HEK293 (cell line): ENCODE results near the gene NOX5.

ENCODE experiments used
- CTCF ChIA-PET: fragments of 350-600 bp; formaldehyde crosslinking; extraction: SDS; loops from one replicate; lab custom pipeline; 2021; ENCODE audit warnings: antibody characterized with exemption; lab: Yijun Ruan, JAX
- POLR2A ChIA-PET: fragments of 300-600 bp; formaldehyde crosslinking; extraction: SDS; loops from one replicate; lab custom pipeline; 2020; ENCODE audit warnings: antibody characterized with exemption, inconsistent platforms; lab: Yijun Ruan, JAX
- H3K27ac ChIP-seq: fragments of 200-500 bp; sonication (Bioruptor generic); 2 replicates; pipeline ENCODE4 v1.5.1; 2014; ENCODE audit warnings: low read depth, low read length, control low read depth, inconsistent platforms; ENCODE audit errors: extremely low read depth
- H3K36me3 ChIP-seq, 2 experiments: fragments of 200-500 bp in 1 of 2; sonication (Bioruptor generic) in 1 of 2; 1 replicate in 1 of 2; 2 replicates in 1 of 2; pipeline ENCODE4 v1.5.1; 2014 to 2017; ENCODE audit warnings: inconsistent platforms in 2 of 2, low read length in 2 of 2; ENCODE audit not compliant: control insufficient read depth in 2 of 2, insufficient read depth in 1 of 2
- H3K4me1 ChIP-seq: fragments of 200-500 bp; sonication (Bioruptor generic); 2 replicates; pipeline ENCODE4 v1.5.1; 2014; ENCODE audit warnings: mild to moderate bottlenecking, low read length, inconsistent platforms; ENCODE audit not compliant: control insufficient read depth, insufficient read depth
- H3K4me3 ChIP-seq: 2 replicates; pipeline ENCODE4 v1.5.1; 2011; ENCODE audit warnings: low read depth, mild to moderate bottlenecking, control low read depth, low read length, moderate library complexity
- H3K9me3 ChIP-seq: fragments of 200-500 bp; sonication (Bioruptor generic); 2 replicates; pipeline ENCODE4 v1.5.1; 2014; ENCODE audit warnings: low read depth, low read length, inconsistent platforms; ENCODE audit not compliant: control insufficient read depth, insufficient read depth
- ELK4 ChIP-seq: IDR thresholded peaks from 2 replicates; pipeline ENCODE4 v1.6.1; 2011; ENCODE audit warnings: mild to moderate bottlenecking, low read depth, low read length, borderline replicate concordance
- KLF10 ChIP-seq: fragments of 450-650 bp; IDR thresholded peaks from 2 replicates; pipeline ENCODE4 v1.5.1; 2018; ENCODE audit warnings: missing biosample characterization, mild to moderate bottlenecking, missing genetic modification characterization
- REPIN1 ChIP-seq: fragments of 450-650 bp; formaldehyde crosslinking; IDR thresholded peaks from 2 replicates; pipeline ENCODE4 v1.5.1; 2017; ENCODE audit warnings: missing biosample characterization, missing genetic modification characterization, low read depth
- SP7 ChIP-seq: fragments of 450-650 bp; formaldehyde crosslinking; IDR thresholded peaks from 2 replicates; pipeline ENCODE4 v1.5.1; 2016; ENCODE audit warnings: missing biosample characterization, missing genetic modification characterization
- ZBTB8A ChIP-seq: fragments of 450-650 bp; formaldehyde crosslinking; IDR thresholded peaks from 2 replicates; pipeline ENCODE4 v1.5.1; 2016; ENCODE audit warnings: missing biosample characterization, missing genetic modification characterization
- ZNF10 ChIP-seq: fragments of 450-650 bp; formaldehyde crosslinking; IDR thresholded peaks from 2 replicates; pipeline ENCODE4 v1.5.1; 2017; ENCODE audit warnings: missing biosample characterization, missing genetic modification characterization
- ZNF157 ChIP-seq: fragments of 450-650 bp; formaldehyde crosslinking; IDR thresholded peaks from 2 replicates; pipeline ENCODE4 v1.5.1; 2016; ENCODE audit warnings: missing biosample characterization, missing genetic modification characterization
- ZNF16 ChIP-seq: fragments of 450-650 bp; formaldehyde crosslinking; IDR thresholded peaks from 2 replicates; pipeline ENCODE4 v1.5.1; 2016; ENCODE audit warnings: low read depth, missing biosample characterization, missing genetic modification characterization
- ZNF19 ChIP-seq: fragments of 450-650 bp; formaldehyde crosslinking; IDR thresholded peaks from 2 replicates; pipeline ENCODE4; 2016; ENCODE audit warnings: missing biosample characterization, missing genetic modification characterization, low read depth
- ZNF214 ChIP-seq: fragments of 450-650 bp; formaldehyde crosslinking; IDR thresholded peaks from 2 replicates; pipeline ENCODE4 v1.5.1; 2017; ENCODE audit warnings: missing biosample characterization, mild to moderate bottlenecking, missing genetic modification characterization, borderline replicate concordance
- ZNF514 ChIP-seq: fragments of 450-650 bp; formaldehyde crosslinking; IDR thresholded peaks from 2 replicates; pipeline ENCODE4 v1.5.1; 2016; ENCODE audit warnings: missing biosample characterization, missing genetic modification characterization
- ZNF518A ChIP-seq: fragments of 450-650 bp; formaldehyde crosslinking; conservative IDR thresholded peaks from 2 replicates; pipeline ENCODE4 v1.5.1; 2016; ENCODE audit warnings: low read depth, missing biosample characterization, missing genetic modification characterization
- ZNF585B ChIP-seq: fragments of 450-650 bp; formaldehyde crosslinking; IDR thresholded peaks from 2 replicates; pipeline ENCODE4 v1.5.1; 2016; ENCODE audit warnings: missing biosample characterization, missing genetic modification characterization
- ZNF596 ChIP-seq: fragments of 450-650 bp; IDR thresholded peaks from 2 replicates; pipeline ENCODE4 v1.5.0; 2018; ENCODE audit warnings: missing biosample characterization, mild to moderate bottlenecking, missing genetic modification characterization, moderate library complexity
- ZNF610 ChIP-seq: fragments of 450-650 bp; formaldehyde crosslinking; IDR thresholded peaks from 2 replicates; pipeline ENCODE4 v1.5.1; 2016; ENCODE audit warnings: missing biosample characterization, missing genetic modification characterization, borderline replicate concordance
- ZNF624 ChIP-seq: fragments of 450-650 bp; formaldehyde crosslinking; IDR thresholded peaks from 2 replicates; pipeline ENCODE4 v1.5.1; 2017; ENCODE audit warnings: missing biosample characterization, missing genetic modification characterization
- ZNF645 ChIP-seq: fragments of 450-650 bp; formaldehyde crosslinking; IDR thresholded peaks from 2 replicates; pipeline ENCODE4; 2016; ENCODE audit warnings: missing biosample characterization, missing genetic modification characterization
- ZNF670 ChIP-seq: fragments of 450-650 bp; formaldehyde crosslinking; IDR thresholded peaks from 2 replicates; pipeline ENCODE4 v1.5.1; 2016; ENCODE audit warnings: missing biosample characterization, missing genetic modification characterization, low read depth
- ZXDB ChIP-seq: fragments of 450-650 bp; formaldehyde crosslinking; IDR thresholded peaks from 2 replicates; pipeline ENCODE4 v1.5.1; 2016; ENCODE audit warnings: missing biosample characterization, missing genetic modification characterization
- TF ChIP-seq, protein P1 (sequence below): fragments of 450-650 bp; formaldehyde crosslinking; IDR thresholded peaks from 2 replicates; pipeline ENCODE4 v1.5.1; 2016; ENCODE audit warnings: missing biosample characterization, missing genetic modification characterization
- TF ChIP-seq, protein P2 (sequence below): fragments of 450-650 bp; formaldehyde crosslinking; IDR thresholded peaks from 2 replicates; pipeline ENCODE4 v1.5.1; 2016; ENCODE audit warnings: missing biosample characterization, missing genetic modification characterization

NOX5 gene

DNA sequence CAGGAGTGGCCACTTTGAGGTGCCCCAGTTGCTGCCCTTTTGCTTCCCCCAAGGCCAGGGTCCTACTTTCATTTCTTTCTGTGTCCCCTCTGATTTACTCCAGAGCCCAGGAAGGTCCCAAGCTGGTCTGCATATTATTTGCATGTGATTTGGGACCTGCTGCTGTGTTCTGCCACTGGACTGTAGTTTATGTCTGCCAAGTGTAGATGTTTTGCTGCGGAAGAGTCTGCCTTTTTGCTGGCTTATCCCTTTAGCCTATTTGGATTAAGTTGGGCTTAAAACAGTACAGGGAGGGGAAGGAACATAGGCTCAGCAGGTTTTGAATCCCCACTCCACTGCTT is 21.4 kb downstream of the NOX5 start (continued):
- TF ChIP-seq ZNF645 (tag by site-specific recombination) (no peak), ZNF157 (tag by site-specific recombination) (no peak), ZNF214 (no peak), REPIN1 (no peak), ZNF610 (no peak), ZNF514 (no peak), ZNF585B (no peak), ZBTB8A (tag by site-specific recombination) (no peak), ZNF518A (tag by site-specific recombination) (no peak), ZNF670 (tag by site-specific recombination) (no peak)
- TF ChIP-seq, protein P1, sequence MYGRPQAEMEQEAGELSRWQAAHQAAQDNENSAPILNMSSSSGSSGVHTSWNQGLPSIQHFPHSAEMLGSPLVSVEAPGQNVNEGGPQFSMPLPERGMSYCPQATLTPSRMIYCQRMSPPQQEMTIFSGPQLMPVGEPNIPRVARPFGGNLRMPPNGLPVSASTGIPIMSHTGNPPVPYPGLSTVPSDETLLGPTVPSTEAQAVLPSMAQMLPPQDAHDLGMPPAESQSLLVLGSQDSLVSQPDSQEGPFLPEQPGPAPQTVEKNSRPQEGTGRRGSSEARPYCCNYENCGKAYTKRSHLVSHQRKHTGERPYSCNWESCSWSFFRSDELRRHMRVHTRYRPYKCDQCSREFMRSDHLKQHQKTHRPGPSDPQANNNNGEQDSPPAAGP (tag by site-specific recombination): no peak
- TF ChIP-seq, protein P2, sequence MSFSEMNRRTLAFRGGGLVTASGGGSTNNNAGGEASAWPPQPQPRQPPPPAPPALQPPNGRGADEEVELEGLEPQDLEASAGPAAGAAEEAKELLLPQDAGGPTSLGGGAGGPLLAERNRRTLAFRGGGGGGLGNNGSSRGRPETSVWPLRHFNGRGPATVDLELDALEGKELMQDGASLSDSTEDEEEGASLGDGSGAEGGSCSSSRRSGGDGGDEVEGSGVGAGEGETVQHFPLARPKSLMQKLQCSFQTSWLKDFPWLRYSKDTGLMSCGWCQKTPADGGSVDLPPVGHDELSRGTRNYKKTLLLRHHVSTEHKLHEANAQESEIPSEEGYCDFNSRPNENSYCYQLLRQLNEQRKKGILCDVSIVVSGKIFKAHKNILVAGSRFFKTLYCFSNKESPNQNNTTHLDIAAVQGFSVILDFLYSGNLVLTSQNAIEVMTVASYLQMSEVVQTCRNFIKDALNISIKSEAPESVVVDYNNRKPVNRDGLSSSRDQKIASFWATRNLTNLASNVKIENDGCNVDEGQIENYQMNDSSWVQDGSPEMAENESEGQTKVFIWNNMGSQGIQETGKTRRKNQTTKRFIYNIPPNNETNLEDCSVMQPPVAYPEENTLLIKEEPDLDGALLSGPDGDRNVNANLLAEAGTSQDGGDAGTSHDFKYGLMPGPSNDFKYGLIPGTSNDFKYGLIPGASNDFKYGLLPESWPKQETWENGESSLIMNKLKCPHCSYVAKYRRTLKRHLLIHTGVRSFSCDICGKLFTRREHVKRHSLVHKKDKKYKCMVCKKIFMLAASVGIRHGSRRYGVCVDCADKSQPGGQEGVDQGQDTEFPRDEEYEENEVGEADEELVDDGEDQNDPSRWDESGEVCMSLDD (tag by site-specific recombination): no peak

DNA sequence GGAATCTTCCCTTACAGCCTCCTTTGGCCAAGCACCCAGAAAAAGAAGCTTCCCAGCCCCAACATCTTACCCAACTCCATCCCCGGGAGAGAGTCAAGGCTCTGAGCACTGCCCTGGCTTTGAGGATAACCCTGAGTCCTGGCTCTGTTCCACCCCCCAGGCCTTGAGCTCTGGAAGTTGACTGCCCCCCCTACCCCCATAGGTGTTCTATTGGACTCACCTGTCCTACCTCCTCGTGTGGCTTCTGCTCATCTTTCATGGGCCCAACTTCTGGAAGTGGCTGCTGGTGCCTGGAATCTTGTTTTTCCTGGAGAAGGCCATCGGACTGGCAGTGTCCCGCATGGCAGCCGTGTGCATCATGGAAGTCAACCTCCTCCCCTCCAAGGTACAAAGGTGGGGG is 22.3 kb downstream of the NOX5 start:
- H3K4me1 ChIP-seq: no peaks in the 10 kb centered on the region
- ChIA-PET CTCF (interaction anchor here (0.6 to 1.2 kb wide), 2 partner anchors 12 to 161 kb away, joined by 3 read pairs; no protein-coding TSS in a partner anchor), POLR2A (no interaction called here)
- no peak overlapping the region for H3K27ac ChIP-seq
- no peaks in the 10 kb centered on the region for H3K36me3 ChIP-seq
- TF ChIP-seq ZNF16 (no peak), ZNF10 (tag by site-specific recombination) (no peak), ZNF19 (no peak), KLF10 (no peak), ZXDB (tag by site-specific recombination) (no peak), ZNF624 (no peak), ELK4 (no peak), ZNF596 (tag by site-specific recombination) (no peak), SP7 (no peak)
- H3K4me3 ChIP-seq: no peak overlapping the region
- H3K9me3 ChIP-seq: no peaks in the 10 kb centered on the region
